Left renal pelvis (tissue), 4 donors: ENCODE results near the gene CYP26C1. TPM values are rescaled to one million over a fixed set of nuclear protein-coding genes. Genes with fewer than 3 reads are reported as not detected.

Source experiments
- DNase-seq, 4 donors: peaks; one replicate each; pipeline ENCODE4 v3.0.0-alpha.2; 2013; ENCODE audit warnings: low read depth in 4 of 4, low spot score in 3 of 4
- polyA plus RNA-seq, 4 donors: library from polyadenylated mRNA; unstranded; fragments of 120-200 nt; gene quantifications; one replicate each; pipeline ENCODE4 v1.2.1, GENCODE V29; 2013; ENCODE audit not compliant: insufficient read length in 4 of 4

The CYP26C1 gene
- under 1 TPM in 2 of 4 donors, not detected in 2; 0.06 TPM for polyA plus RNA-seq

GRCh38 chr10:93059975-93060886 lies at the start of gene CYP26C1:
Gene CYP26C1, plus strand, starts transcription at chr10:93060798. Its CDS starts 466 bp downstream, at chr10:93061264.
- no peak for DNase-seq

- DNase-seq = no peak
Measured at GRCh38 chr10:93015722-93016121, 44.9 kb upstream of the CYP26C1 start.

DNA sequence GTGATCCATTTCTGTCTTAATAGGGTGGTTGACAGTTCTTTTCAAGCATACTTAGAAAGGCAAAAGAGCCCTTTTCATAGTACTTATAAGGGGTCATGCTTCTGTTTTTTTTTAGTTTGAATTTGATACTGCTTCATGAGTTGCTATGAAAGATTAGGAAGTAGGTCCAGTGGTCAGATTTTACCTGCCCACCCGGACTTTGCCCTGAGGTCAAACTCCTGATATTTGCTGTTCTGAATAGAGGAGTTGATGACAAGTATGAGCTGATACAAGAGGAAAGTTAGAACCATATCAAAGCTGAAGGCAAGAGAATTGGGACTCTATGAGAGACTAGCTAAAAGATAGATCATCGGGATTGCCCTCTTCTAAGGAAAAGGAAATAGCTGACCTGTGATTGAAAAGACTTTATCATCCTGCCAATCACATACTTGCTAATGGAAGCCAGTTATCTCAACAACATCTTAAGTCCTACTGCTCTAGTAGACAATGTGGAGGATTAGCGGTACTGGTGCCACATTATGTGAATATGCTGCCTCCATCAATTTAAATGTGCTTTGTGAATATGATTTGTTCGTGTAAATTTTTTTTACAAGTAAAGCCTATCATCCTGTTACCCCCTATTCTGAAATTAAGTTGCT lies 37.5 kb upstream of the CYP26C1 start:
- no peak for DNase-seq

GRCh38 chr10:93026072-93026471 lies 34.5 kb upstream of the CYP26C1 start:
- DNase-seq = no peak

- DNase-seq = no peak
Measured at GRCh38 chr10:93027508-93027907, 33.1 kb upstream of the CYP26C1 start.

DNA sequence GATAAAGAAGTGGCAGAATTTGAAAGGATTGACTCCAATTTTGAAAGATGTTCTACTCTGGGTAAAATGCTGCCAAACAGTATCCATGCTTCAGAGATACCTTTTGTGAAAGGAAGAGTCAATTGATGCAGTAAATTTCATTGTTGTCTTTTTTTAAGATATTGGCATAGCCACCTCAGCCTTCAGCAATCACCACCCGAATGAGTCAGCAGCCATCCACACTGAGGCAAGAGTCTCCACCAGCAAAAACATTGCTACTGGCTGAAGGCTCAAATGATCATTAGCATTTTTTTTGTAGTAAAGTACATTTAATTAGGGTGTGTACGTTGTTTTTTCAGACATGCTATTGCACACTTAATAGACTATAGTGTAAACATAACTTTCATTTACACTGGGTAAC lies 31.7 kb upstream of the CYP26C1 start:
- DNase-seq = no peak

- no peak for DNase-seq
Measured at GRCh38 chr10:93030409-93030808, 30.2 kb upstream of the CYP26C1 start.

DNA sequence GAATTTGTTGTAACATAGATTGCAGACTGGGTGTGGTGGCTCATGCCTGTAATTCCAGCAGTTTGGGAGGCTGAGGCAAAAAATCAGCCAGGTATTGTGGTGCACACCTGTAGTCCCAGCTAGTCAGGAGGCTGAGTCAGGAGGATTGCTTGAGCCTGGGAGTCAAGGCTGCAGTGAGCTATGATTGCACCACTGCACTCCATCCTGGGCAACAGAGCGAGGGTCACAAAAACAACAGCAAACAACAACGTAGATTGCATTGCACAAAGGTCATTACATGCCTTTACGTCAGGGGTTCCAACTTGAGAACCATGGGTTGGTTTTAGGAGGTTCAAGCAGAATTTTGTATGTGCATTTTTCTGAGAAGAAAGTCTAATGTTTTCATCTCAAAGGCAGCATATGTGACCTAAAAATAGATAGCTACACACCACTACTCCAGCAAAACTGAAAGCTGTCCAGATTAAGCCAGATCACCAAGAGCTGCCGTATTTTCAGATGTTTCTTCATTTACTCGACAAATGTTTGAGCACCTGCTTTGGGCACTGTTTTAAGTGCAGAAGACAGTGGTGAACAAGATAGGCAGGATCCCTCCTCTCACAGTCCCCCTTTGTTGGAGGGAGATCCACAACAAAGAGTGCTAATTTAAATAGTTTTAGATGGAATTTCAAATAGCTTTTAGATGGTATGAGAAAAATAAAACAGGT lies 28.3 kb upstream of the CYP26C1 start:
- no peak for DNase-seq

DNA sequence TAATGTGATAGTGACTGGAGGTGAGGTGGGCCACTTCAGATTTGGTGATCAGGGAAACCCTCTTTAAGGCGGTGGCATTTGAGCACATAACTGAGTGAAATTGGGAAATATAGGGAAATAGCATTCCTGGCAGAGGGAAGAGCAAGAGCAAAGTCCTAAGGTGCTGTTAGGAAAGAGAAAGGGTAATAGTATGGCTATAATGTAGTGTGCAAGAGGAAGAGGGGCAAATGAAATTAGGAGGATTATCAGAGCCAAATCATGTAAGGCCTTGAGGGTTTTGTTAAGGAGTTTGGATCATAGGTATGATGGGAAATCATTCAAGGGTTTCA lies 27.8 kb upstream of the CYP26C1 start:
- DNase-seq = no peak

GRCh38 chr10:93034426-93034825 lies 26.2 kb upstream of the CYP26C1 start:
- DNase-seq = no peak

GRCh38 chr10:93039110-93039509 lies 21.5 kb upstream of the CYP26C1 start:
- no peak for DNase-seq

- DNase-seq = no peak
Measured at GRCh38 chr10:93039721-93040120, 20.9 kb upstream of the CYP26C1 start.

DNA sequence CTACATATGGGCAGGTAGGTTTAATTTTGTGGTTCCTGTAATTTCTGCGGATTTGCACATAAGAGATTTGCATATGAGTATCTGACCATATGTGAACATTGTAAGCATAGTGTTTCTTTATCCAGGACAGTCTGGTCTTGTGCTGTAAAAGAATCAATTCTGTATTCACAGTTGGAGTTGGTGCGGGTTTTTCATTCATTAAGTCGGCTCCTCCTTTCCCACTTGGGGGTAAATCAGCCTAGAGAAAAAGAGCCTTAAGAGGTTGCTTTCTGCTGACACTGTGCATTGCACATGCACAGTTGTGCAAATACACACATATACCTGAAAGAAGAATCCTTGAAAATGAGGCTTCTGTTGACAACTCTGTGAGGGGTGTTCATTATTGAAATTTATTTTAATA lies 6.1 kb upstream of the CYP26C1 start:
- DNase-seq = no peak

DNA sequence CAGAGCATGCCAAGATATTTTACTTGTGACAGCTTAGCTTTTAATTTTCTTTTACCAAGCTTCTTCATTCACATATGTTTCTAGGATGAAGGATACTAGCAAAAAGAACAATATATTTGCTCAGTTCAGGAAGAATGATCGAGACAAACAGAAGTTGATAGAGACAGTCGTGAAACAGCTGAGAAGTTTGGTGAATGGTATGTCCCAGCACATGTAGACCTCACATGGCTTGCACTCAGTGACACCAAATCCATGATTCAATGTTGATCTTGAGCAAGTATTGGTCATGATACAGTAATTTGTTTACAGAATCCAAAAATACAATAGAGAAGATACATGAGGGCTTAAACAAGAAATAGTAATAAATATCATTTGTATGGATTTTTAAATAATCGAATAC lies 2.5 kb upstream of the CYP26C1 start:
- DNase-seq = no peak

- no peak for DNase-seq
Measured at GRCh38 chr10:93060887-93061593, 442 bp downstream of the CYP26C1 start.

GRCh38 chr10:93061594-93062513 lies 1.3 kb downstream of the CYP26C1 start:
- DNase-seq = no peak

GRCh38 chr10:93062514-93063143 lies 2.0 kb downstream of the CYP26C1 start:
- DNase-seq = no peak

DNA sequence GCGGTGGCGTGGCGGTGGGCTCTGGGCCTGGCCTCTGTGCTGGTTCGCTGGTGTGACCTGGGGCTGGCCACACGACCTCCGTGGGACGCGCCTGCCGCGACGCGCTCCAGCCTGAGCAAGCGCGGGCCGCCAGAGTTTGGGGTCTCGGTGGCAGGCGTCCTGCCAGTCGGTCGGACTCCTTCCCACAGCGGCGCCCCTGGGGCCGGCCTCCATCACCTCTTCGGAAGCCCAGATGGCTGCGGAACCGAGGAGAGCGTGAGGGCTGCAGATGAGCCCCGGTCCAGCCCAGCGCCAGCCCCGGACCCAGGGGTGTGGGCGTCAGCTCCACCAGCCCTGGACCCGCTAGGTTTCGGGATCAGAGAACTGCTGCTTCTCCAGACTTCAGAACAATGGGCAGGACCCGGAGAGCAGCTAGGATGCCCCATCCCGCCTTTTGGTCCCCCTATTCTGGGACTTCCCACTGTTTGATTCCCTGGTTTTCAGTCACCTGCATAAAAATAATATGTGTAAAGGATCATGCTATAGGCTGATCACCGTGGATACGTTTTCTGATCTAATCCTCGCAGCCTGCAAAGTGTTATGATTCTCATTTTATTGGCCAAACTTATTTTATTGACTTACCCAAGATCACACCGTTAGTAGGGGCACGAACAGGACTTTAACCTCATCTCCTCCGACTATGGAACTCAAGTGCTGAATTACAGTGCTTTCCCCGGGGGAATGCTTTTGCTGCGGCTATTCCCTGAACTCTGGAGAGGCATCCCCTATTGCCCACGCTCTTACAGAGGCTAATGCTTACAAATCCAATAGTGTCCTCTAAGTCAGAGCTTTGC lies 2.8 kb downstream of the CYP26C1 start:
- no peak for DNase-seq
